ENCODE measurements around the gene ZDHHC8. TPM values are rescaled to one million over a fixed set of nuclear protein-coding genes. Genes with fewer than 3 reads are reported as not detected.

The ZDHHC8 gene
- total RNA-seq, 6 experiments from 2014 or later = 91.8 to 119 (median 99.1) TPM

- H3K36me3 Mint-ChIP-seq (ENCODE audit: low read depth) = no peaks in the 10 kb centered on the region
- no peak for DNase-seq
- TF ChIP-seq CTCF (IDR thresholded peaks at IDR 0.05) = no peak
- no peaks in the 10 kb centered on the region for H3K4me1 Mint-ChIP-seq (ENCODE audit: low read depth)
- no peak overlapping the region for H3K27ac Mint-ChIP-seq
- peaks cover 23% of the 10 kb centered on the region for H3K27me3 Mint-ChIP-seq (ENCODE audit: insufficient read depth)
- H3K4me3 Mint-ChIP-seq = no peak overlapping the region
- H3K9me3 Mint-ChIP-seq = no peaks in the 10 kb centered on the region
Observed at GRCh38 chr22:20166703-20167102, 35.1 kb downstream of the ZDHHC8 start.

- no peaks in the 10 kb centered on the region for H3K36me3 Mint-ChIP-seq (ENCODE audit: low read depth)
- no peaks in the 10 kb centered on the region for H3K9me3 Mint-ChIP-seq
- no peak for TF ChIP-seq CTCF (IDR thresholded peaks at IDR 0.05)
- no peaks in the 10 kb centered on the region for H3K4me1 Mint-ChIP-seq (ENCODE audit: low read depth)
- no peak overlapping the region for H3K4me3 Mint-ChIP-seq
- H3K27ac Mint-ChIP-seq = no peak overlapping the region
- peaks cover 23% of the 10 kb centered on the region for H3K27me3 Mint-ChIP-seq (ENCODE audit: insufficient read depth)
- no peak for DNase-seq
Observed at GRCh38 chr22:20167643-20168322, 36.2 kb downstream of the ZDHHC8 start.

GRCh38 chr22:20169253-20169822 lies 37.7 kb downstream of the ZDHHC8 start:
- no peak overlapping the region for H3K4me3 Mint-ChIP-seq
- no peak overlapping the region for H3K27ac Mint-ChIP-seq
- H3K9me3 Mint-ChIP-seq = no peaks in the 10 kb centered on the region
- peaks cover 28% of the 10 kb centered on the region for H3K27me3 Mint-ChIP-seq (ENCODE audit: insufficient read depth)
- H3K4me1 Mint-ChIP-seq (ENCODE audit: low read depth) = no peaks in the 10 kb centered on the region
- no peak for DNase-seq
- TF ChIP-seq CTCF (IDR thresholded peaks at IDR 0.05) = peak; percentile 33
- H3K36me3 Mint-ChIP-seq (ENCODE audit: low read depth) = no peaks in the 10 kb centered on the region

GRCh38 chr22:20170170-20170569 lies 38.6 kb downstream of the ZDHHC8 start:
- Mint-ChIP-seq H3K36me3 (ENCODE audit: low read depth) (no peaks in the 10 kb centered on the region), H3K4me1 (ENCODE audit: low read depth) (no peaks in the 10 kb centered on the region), H3K27ac (no peak overlapping the region), H3K4me3 (no peak overlapping the region), H3K9me3 (no peaks in the 10 kb centered on the region), H3K27me3 (ENCODE audit: insufficient read depth) (peaks cover 28% of the 10 kb centered on the region)
- no peak for TF ChIP-seq CTCF (IDR thresholded peaks at IDR 0.05)
- DNase-seq = no peak

GRCh38 chr22:20171288-20172140 lies 39.9 kb downstream of the ZDHHC8 start:
- H3K36me3 Mint-ChIP-seq (ENCODE audit: low read depth) = no peaks in the 10 kb centered on the region
- H3K9me3 Mint-ChIP-seq = no peaks in the 10 kb centered on the region
- DNase-seq = no peak
- H3K4me3 Mint-ChIP-seq = no peak overlapping the region
- TF ChIP-seq CTCF (IDR thresholded peaks at IDR 0.05) = no peak
- H3K27me3 Mint-ChIP-seq (ENCODE audit: insufficient read depth) = peaks cover 31% of the 10 kb centered on the region
- no peaks in the 10 kb centered on the region for H3K4me1 Mint-ChIP-seq (ENCODE audit: low read depth)
- H3K27ac Mint-ChIP-seq = no peak overlapping the region

Data from HFFc6 (cell line).